Subcutaneous adipose tissue (tissue), 4 donors: ENCODE data around the gene MRPL24. TPM values are rescaled to one million over a fixed set of nuclear protein-coding genes. Genes with fewer than 3 reads are reported as not detected.

Experiments
- total RNA-seq, 4 donors: library from RNA; depleted of rRNA; stranded (reverse); fragments of >200 nt; gene quantifications; one replicate each; pipeline ENCODE4 v1.1.0, GENCODE V29; 2016
- TF ChIP-seq, protein P1 (sequence below): fragments of 450-650 bp; IDR thresholded peaks from one replicate; pipeline ENCODE4 v1.5.1; 2016; ENCODE audit warnings: low read depth, mild to moderate bottlenecking, control low read depth, antibody characterized with exemption, moderate library complexity

The MRPL24 gene
- total RNA-seq, 4 donors from 2014 or later, result 53.0 to 84.5 (median 74.0) TPM

DNA sequence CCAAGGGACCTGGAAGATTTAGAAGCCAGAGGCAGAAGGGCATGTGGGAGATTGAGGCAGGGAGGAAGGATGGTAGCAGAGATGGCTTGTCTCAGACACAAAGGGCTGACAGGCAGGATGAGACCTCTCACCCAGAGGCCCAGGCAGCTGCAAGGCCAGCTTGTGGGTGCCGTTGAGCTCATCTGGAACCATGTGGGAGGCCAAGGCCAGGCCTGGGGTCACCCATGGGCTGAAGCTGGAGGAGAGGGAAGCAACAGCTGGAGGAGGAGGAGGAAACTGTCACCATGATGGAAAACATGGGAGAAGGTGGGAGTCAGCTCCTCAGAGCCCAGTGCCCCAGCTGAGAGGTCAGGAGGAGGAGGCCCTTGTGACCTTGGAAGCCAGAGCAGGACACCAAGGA is 41.9 kb downstream of the MRPL24 start:
- TF ChIP-seq, protein P1, sequence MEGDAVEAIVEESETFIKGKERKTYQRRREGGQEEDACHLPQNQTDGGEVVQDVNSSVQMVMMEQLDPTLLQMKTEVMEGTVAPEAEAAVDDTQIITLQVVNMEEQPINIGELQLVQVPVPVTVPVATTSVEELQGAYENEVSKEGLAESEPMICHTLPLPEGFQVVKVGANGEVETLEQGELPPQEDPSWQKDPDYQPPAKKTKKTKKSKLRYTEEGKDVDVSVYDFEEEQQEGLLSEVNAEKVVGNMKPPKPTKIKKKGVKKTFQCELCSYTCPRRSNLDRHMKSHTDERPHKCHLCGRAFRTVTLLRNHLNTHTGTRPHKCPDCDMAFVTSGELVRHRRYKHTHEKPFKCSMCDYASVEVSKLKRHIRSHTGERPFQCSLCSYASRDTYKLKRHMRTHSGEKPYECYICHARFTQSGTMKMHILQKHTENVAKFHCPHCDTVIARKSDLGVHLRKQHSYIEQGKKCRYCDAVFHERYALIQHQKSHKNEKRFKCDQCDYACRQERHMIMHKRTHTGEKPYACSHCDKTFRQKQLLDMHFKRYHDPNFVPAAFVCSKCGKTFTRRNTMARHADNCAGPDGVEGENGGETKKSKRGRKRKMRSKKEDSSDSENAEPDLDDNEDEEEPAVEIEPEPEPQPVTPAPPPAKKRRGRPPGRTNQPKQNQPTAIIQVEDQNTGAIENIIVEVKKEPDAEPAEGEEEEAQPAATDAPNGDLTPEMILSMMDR, result no peak

DNA sequence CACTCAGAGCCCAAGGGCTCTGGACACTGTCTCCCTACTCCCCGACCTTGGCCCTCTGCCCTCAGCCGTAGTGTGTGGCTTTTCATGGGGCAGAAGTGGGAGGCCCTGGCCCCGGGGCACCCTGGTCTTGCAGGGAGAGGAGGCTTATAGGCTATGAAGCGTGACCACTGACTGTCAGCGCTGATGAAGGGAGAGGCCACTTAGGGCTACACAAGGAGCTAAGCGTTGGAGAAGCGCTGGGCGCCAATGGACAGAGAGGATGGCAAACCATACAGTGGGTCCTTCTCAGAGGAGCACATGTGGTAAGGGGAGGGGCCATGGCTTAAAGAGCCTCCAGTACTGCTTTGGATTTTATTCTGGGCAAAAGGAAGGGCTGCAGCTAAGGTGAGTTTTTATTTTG is 43.4 kb downstream of the MRPL24 start:
- TF ChIP-seq, protein P1, result no peak

DNA sequence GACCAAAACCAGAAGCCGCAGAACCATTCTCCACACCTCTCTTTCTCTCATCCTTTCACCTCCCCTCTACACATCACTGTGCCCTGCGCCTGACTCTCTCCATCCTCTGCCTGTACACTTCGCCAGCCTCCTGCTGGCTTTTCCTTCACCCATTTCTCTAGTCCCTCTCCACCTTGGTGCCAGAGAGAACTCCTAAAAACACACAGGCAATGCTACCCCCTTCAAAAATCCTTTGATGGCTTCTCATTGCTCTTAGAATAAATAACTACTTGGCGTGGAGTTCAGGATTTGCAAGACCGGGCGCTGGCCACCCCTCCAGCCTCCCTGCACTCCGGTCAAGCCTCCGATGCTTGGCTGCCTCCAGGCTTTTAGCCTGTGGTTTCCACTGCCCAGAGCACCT is 44.1 kb downstream of the MRPL24 start:
- TF ChIP-seq, protein P1, result no peak

DNA sequence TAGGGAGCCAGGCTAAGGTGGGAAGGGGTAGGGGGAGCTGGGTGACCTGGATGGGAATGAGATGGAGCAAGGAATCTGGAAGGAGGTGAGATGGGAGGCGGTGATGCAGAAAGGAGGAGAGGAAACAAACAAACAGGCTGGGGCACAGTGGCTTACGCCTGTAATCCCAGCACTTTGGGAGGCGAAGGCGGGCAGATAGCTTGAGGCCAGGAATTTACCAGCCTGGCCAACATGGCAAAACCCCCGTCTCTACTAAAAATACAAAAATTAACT is 46.3 kb downstream of the MRPL24 start:
- TF ChIP-seq, protein P1, result no peak

DNA sequence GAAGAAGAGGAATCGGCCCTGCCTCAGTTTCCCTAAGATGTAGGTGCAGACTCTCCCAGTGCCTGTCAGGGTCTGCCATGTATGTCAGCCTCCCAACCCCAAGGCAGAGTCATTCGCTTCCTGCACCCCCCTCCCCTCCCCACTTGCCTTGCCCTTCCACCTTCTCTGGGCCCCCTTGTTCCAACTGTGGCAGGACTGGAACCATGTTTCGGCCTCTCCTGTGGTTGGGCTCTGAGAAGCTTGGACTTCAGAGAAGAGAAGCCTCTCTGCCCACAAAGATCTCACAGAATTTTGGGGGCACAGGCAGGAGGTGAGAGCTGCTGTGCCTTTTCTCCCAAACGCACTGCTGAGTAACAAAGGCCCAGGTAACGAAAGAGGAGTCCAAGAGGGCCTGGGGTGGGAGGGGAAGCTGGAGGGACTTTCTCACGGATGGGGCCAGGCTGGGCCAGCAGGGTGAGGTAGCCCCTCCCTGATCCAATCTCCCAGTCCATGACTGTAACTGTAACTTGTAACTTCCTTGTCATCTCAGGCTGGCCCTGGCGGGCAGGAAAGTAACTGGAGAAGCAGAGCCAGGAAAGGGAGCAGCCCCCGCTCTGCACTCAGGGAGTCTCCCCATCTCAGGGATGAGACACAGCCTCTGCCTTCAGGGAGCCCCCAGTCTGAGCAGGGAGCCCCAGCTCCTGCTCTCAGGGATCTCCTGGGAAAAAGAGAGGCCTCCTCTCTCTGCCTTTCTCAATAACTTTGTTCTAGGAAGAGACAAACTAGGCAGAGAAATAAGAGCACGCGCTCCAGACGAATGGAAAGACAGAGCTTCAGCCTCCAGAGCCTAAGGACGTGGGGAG is 46.8 kb downstream of the MRPL24 start:
- TF ChIP-seq, protein P1, result no peak

DNA sequence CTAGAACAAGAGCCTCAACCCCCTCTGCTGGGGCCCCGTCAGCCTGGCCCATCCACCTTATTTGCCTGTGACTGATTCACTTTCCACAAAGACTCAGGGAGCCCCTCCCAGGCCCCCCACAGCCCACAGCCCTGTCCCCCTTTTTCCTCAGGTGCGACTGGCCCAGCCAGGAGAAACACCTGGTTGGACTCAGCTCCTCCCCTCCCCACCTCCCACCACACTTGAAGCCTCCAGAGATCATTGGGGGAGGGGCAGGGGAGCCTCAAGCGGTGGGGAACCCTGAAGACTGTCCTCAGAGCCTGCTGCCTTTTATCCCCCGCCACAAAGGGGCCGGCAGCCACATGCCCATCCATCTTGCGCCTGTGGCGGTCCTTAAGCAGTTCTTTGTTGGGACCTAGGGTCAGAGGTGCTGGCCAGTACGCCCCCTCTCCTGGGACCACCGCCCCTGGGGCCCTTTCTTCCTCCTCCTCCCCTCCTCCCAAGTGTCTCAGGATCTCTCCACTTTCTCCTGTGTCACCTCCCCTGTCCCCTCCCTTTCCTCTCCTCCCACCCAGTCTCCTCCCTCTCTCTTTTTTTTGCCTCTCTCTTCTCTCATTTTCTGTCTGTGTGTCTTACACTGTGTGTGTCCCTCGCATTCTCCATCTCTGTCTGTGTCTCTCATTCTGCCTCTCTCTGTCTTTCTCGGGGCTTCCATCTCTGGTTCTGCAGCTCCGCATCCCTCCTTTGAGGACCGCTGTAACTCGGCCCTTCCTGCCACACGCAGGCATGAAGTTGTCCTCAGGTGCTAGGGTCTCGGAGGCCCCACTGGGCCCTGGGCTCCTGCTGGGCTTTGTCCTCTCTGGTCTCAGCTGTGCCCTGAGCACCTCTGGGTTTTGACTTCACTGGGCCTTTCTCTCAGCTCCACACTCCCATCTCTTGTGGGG is 47.7 kb downstream of the MRPL24 start:
- TF ChIP-seq, protein P1, result no peak

DNA sequence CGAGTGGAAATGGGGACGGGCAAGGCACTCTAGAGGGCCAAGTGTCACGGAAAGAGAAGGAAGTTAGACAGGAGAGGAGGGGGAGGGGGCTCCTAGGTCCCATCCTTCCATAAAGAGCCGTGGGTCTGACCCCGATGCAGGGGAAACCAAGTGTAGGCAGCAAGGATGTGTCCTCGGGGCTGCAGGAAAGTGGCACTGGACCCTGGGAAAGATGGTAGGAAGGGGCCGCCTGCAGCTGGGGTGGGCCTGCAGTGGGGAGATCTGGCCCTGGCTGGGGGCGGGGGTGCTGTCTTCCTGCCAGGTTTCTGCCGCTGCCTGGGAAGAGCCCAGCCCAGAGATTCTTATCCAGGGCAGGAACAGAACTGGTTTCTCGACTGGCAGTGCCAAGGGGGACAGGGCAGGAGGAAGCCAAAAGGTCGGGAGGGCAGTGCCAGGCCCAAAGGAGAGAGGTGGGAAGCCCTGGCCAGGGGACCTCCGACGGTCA is 48.4 kb downstream of the MRPL24 start:
- TF ChIP-seq, protein P1, result no peak
